GM19238 (cell line): Measurements from ENCODE around the gene GNAQ.

Experiments
- DNase-seq: peaks from one replicate; pipeline ENCODE4 v3.0.0; 2011; ENCODE audit warnings: low spot score; ENCODE audit not compliant: insufficient read length

The GNAQ gene

DNA sequence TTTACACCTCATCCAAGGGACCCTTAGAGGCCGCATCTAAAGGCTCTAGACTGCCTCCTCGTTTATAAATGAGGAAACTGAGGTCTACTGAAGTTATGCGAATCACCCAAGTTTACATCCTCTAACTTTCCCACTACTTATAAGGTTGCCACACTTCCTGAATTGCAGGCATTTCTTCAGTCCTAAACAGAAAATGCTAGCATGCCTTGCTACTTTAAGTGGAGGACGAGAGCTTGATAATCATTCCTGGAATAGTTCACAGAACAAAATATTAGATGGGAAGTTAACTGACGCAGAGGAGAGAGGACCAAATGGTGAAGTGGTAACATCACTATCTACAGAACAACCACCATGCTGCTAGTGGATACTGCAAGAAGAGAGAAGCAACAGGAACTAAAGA is 85.8 kb downstream of the GNAQ start:
- DNase-seq, result no peak

- no peak for DNase-seq
Observed at GRCh38 chr9:77944556-77945243, 86.9 kb downstream of the GNAQ start.

- DNase-seq, result no peak
Observed at GRCh38 chr9:77943057-77943456, 88.6 kb downstream of the GNAQ start.

- no peak for DNase-seq
Observed at GRCh38 chr9:77939149-77939668, 92.4 kb downstream of the GNAQ start.

- DNase-seq, result no peak
Observed at GRCh38 chr9:77938163-77938562, 93.4 kb downstream of the GNAQ start.

- DNase-seq, result no peak
Observed at GRCh38 chr9:77935974-77936373, 95.6 kb downstream of the GNAQ start.

GRCh38 chr9:77935211-77935610 is 96.4 kb downstream of the GNAQ start:
- no peak for DNase-seq

DNA sequence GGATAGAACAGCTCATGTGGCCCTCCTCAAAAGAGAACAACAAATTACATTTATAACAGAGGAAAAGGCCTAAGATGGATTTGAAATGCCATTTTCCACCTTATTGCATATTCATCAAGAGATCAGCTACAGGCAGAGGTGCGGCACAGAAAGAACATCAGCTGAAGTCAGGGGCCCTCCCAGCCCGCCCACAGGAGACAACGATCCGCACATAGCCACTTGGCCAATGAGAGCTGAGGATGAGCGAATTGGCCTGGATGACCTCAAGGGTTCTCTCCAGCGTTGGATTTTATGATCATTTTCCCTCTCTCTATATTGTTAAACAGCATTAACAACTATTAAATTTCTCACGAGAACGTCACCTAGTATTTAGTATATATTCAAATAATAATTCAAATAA is 97.6 kb downstream of the GNAQ start:
- DNase-seq, result no peak

DNA sequence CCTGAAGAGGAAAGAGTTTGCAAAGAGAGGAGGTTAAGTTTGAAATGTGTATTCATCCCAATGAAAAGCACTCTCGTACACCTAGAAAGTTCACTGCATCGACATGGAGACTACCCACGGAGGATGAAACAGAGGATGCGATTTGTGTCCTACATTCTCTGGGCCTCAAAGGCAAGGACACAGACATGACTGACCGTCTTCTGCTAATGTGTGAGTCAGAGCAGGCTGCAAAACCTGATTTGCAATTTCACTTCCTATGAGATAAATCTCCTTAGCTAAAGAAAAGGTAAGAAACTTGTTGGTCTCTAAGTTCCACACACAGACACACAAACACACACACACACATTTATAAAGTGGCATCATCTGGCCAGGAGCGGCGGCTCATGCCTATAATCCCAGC is 98.6 kb downstream of the GNAQ start:
- no peak for DNase-seq

GRCh38 chr9:77929942-77930341 is 101.7 kb downstream of the GNAQ start:
- no peak for DNase-seq

GRCh38 chr9:77927265-77927664 is 104.3 kb downstream of the GNAQ start:
- no peak for DNase-seq

- no peak for DNase-seq
Observed at GRCh38 chr9:77926371-77926878, 105.2 kb downstream of the GNAQ start.

GRCh38 chr9:77922591-77922990 is 109.0 kb downstream of the GNAQ start:
- no peak for DNase-seq

DNA sequence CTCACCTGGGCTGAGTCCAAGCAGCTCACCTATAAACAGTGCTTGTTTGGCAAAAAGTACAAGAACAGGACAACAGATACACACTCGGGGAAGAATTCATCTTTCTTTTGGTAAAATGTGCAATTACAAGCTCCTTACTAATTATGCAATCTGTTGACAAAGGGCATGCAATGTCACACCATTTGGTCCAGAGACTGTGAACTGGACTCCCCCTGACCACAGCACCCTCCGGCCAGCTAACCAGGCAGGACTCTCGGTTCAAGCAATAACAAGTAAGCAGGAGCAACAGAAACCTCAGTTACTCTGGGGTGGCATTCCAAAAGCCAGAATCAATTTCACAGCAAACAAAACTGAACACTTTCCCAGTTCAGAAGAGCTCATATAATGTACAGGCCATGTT is 113.8 kb downstream of the GNAQ start:
- no peak for DNase-seq

- DNase-seq, result no peak
Observed at GRCh38 chr9:77916820-77917219, 114.8 kb downstream of the GNAQ start.

DNA sequence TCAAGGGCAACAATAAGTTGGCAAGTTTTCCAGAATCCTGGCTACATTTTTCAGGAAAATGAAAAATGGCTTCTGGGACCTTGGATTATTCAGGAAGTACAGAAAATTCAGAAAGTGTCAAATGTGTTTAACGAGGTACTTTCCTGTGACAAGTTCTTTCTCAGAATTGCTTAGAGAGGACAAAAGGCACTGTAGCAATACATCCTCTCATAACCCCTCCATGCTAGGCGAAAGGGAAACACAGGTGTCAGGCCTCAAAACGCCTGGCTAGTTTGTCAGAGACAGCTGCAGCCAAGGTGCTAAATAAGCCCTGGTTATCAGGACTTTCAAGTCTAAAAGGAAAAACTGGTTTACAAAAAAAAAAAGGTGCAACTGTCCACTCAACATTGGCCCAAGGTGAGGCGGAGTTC is 115.2 kb downstream of the GNAQ start:
- no peak for DNase-seq

DNA sequence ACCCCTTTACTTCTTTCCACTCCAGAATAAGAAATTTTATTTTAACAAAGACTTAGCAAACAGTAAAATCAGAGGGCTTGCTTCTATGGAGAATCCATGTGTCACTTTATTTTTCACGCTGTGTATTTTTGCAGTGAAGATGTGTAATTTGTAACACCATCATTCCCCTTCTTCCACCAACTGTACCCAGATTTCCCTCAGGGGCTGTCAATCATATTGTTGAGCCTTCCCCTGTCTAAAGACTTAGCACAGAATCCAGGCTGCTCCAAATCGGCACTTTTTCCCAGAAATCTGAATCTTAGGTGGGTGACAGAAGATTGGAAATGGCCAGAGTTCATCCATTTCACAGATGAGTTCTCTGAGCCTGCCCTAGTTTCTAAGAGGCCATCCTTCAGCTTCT is 115.9 kb downstream of the GNAQ start:
- no peak for DNase-seq

- DNase-seq, result no peak
Observed at GRCh38 chr9:77912895-77913693, 118.5 kb downstream of the GNAQ start.

DNA sequence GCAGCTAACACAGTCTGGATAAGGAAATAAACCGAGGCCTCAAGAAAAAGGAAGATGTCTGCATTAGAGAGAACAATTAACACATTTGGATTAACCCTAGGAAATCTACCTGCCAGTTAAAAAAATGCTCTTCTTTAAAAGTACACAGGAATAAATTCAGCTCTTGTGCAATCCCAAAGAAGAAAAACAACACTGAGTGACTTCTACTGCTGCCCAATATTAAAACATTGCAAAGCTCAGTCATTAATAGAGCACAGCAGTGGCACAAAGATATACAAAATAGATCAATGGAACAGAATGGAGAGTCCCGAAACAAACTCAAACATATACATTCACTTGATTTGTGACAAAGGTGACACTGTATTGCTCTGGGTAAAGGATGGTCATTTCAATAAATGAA is 119.7 kb downstream of the GNAQ start:
- DNase-seq, result no peak

GRCh38 chr9:77910194-77910621 is 121.4 kb downstream of the GNAQ start:
- no peak for DNase-seq

DNA sequence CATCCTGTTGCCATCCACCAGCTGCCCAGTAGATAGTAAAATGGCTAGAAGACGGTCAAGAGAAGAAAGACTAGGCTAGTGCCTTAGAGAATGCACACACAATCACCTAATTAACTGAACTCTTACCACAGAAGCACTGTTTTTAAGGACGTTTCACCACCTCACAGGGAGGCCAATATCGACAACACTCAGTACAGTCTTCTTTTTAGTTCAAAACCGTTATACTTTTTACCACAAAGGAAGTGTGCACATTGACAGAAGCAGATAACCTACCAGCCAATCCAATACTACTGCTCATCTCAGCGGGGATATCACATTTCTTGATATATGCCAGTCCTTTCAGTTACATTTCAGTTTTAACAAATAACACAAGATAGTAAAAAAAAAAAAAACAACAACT is 122.3 kb downstream of the GNAQ start:
- no peak for DNase-seq

DNA sequence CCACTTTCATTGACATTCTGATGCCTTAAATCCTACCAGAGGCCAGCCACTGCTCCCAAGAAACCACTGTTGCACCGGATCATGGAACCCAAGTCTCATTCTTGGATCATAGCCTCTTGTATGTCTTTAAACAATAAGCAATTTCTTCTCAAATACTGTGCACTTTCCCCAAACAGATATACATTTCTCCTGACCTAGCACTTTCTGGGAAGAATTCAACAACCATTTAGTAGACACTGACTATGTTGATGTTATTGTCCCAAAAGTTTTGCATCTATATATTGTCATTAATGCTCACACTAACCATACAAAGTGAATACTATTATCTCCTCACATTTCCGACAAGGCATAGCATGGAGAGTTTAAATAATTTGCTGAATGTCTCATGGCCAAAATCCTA is 123.3 kb downstream of the GNAQ start:
- no peak for DNase-seq

DNA sequence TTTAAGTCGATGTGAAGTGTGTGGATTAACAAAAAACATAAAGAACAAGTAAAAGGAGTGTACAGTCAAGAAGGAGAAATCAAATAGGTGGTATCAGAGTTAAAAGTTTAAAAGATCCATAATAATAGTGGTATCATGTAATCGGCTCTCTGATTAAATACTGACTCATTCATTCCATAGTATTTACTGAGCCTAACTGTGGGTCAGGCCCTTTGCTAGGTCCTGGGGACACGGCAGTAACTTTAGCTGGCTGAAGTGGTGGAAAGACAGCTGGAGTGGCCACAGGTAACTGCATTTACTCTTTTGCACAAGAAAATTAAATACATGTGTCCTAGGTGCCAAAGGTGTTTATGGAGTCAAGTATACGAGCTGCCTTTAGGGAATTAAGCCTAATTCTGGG is 124.0 kb downstream of the GNAQ start:
- DNase-seq, result no peak
